ENCODE results near the gene ZNF573. TPM values are rescaled to one million over a fixed set of nuclear protein-coding genes. Genes with fewer than 3 reads are reported as not detected.

ZNF573 gene
- total and polyA plus RNA-seq, 2 of the 13 experiments (the other 11 are each of a cell fraction or from before 2014, with no cell fraction given): 3.1 to 9.3 TPM

DNA sequence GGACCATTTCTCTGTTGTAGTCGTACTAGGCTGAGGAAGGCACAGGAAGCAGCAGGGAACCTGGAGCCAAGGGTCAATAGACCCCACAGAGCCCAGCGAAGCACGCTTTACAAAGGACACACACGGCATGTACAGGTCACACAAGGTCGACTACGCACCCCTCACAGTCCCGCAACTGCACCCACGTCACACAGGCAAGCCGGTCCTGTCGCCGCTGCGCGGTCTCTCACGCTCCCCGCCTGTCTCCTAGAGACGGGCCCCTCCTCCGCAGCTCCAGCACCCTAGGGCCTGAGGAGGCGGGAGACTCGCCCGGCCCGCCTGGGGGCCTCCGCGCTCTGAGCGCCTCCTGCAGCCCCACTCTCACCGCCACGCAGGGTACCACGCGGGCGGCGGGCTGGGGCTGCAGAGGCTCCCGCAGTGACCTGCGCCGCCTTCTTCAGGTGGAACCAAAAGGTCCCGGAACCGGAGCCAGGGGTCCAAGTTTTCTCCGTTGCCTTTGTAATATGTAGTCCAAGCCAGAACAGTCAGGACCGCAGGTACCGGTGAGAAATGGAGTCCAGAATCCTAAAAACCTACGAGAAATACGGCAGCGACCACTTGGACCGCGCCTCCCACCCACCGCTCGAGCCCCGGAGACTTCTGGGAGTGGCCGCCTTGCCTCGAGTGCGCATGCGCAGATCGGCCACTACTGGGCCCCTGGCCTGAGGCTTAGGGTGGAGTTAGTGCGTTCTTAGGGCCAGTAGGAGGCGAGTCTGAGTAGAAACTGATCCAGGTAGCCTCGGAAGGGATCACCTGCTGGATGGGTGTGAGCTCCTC, 60.1 kb downstream of the ZNF573 start, which contains the start of gene ZNF607 (continued):
- TF ChIP-seq, protein P1, sequence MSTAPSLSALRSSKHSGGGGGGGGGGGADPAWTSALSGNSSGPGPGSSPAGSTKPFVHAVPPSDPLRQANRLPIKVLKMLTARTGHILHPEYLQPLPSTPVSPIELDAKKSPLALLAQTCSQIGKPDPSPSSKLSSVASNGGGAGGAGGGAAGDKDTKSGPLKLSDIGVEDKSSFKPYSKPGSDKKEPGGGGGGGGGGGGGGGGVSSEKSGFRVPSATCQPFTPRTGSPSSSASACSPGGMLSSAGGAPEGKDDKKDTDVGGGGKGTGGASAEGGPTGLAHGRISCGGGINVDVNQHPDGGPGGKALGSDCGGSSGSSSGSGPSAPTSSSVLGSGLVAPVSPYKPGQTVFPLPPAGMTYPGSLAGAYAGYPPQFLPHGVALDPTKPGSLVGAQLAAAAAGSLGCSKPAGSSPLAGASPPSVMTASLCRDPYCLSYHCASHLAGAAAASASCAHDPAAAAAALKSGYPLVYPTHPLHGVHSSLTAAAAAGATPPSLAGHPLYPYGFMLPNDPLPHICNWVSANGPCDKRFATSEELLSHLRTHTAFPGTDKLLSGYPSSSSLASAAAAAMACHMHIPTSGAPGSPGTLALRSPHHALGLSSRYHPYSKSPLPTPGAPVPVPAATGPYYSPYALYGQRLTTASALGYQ (CRISPR knock-in tag; IDR thresholded peaks at IDR 0.05): no peak
- TF ChIP-seq MLLT10 (CRISPR knock-in tag; IDR thresholded peaks at IDR 0.05): no peak
- no peak for TF ChIP-seq ONECUT2 (CRISPR knock-in tag; IDR thresholded peaks at IDR 0.05)
- TF ChIP-seq, protein P2, sequence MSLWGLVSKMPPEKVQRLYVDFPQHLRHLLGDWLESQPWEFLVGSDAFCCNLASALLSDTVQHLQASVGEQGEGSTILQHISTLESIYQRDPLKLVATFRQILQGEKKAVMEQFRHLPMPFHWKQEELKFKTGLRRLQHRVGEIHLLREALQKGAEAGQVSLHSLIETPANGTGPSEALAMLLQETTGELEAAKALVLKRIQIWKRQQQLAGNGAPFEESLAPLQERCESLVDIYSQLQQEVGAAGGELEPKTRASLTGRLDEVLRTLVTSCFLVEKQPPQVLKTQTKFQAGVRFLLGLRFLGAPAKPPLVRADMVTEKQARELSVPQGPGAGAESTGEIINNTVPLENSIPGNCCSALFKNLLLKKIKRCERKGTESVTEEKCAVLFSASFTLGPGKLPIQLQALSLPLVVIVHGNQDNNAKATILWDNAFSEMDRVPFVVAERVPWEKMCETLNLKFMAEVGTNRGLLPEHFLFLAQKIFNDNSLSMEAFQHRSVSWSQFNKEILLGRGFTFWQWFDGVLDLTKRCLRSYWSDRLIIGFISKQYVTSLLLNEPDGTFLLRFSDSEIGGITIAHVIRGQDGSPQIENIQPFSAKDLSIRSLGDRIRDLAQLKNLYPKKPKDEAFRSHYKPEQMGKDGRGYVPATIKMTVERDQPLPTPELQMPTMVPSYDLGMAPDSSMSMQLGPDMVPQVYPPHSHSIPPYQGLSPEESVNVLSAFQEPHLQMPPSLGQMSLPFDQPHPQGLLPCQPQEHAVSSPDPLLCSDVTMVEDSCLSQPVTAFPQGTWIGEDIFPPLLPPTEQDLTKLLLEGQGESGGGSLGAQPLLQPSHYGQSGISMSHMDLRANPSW (CRISPR knock-in tag; IDR thresholded peaks at IDR 0.05; ENCODE audit: borderline replicate concordance): no peak
- TF ChIP-seq, protein P3, sequence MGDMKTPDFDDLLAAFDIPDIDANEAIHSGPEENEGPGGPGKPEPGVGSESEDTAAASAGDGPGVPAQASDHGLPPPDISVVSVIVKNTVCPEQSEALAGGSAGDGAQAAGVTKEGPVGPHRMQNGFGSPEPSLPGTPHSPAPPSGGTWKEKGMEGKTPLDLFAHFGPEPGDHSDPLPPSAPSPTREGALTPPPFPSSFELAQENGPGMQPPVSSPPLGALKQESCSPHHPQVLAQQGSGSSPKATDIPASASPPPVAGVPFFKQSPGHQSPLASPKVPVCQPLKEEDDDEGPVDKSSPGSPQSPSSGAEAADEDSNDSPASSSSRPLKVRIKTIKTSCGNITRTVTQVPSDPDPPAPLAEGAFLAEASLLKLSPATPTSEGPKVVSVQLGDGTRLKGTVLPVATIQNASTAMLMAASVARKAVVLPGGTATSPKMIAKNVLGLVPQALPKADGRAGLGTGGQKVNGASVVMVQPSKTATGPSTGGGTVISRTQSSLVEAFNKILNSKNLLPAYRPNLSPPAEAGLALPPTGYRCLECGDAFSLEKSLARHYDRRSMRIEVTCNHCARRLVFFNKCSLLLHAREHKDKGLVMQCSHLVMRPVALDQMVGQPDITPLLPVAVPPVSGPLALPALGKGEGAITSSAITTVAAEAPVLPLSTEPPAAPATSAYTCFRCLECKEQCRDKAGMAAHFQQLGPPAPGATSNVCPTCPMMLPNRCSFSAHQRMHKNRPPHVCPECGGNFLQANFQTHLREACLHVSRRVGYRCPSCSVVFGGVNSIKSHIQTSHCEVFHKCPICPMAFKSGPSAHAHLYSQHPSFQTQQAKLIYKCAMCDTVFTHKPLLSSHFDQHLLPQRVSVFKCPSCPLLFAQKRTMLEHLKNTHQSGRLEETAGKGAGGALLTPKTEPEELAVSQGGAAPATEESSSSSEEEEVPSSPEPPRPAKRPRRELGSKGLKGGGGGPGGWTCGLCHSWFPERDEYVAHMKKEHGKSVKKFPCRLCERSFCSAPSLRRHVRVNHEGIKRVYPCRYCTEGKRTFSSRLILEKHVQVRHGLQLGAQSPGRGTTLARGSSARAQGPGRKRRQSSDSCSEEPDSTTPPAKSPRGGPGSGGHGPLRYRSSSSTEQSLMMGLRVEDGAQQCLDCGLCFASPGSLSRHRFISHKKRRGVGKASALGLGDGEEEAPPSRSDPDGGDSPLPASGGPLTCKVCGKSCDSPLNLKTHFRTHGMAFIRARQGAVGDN (CRISPR knock-in tag; IDR thresholded peaks at IDR 0.05): peak; percentile 87
- TF ChIP-seq ZFP82 (CRISPR knock-in tag; IDR thresholded peaks at IDR 0.05; ENCODE audit: borderline replicate concordance): no peak
- TF ChIP-seq, protein P4, sequence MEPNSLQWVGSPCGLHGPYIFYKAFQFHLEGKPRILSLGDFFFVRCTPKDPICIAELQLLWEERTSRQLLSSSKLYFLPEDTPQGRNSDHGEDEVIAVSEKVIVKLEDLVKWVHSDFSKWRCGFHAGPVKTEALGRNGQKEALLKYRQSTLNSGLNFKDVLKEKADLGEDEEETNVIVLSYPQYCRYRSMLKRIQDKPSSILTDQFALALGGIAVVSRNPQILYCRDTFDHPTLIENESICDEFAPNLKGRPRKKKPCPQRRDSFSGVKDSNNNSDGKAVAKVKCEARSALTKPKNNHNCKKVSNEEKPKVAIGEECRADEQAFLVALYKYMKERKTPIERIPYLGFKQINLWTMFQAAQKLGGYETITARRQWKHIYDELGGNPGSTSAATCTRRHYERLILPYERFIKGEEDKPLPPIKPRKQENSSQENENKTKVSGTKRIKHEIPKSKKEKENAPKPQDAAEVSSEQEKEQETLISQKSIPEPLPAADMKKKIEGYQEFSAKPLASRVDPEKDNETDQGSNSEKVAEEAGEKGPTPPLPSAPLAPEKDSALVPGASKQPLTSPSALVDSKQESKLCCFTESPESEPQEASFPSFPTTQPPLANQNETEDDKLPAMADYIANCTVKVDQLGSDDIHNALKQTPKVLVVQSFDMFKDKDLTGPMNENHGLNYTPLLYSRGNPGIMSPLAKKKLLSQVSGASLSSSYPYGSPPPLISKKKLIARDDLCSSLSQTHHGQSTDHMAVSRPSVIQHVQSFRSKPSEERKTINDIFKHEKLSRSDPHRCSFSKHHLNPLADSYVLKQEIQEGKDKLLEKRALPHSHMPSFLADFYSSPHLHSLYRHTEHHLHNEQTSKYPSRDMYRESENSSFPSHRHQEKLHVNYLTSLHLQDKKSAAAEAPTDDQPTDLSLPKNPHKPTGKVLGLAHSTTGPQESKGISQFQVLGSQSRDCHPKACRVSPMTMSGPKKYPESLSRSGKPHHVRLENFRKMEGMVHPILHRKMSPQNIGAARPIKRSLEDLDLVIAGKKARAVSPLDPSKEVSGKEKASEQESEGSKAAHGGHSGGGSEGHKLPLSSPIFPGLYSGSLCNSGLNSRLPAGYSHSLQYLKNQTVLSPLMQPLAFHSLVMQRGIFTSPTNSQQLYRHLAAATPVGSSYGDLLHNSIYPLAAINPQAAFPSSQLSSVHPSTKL (CRISPR knock-in tag; IDR thresholded peaks at IDR 0.05): peak; percentile 11; the same call in 1 of the 2 replicates
- peak; percentile 63; the same call in 1 of the 2 replicates for TF ChIP-seq SAFB2 (CRISPR knock-in tag; IDR thresholded peaks at IDR 0.05; ENCODE audit: borderline replicate concordance, low read depth)
- peak; percentile 52; the same call in 1 of the 2 replicates for TF ChIP-seq ZFYVE20 (CRISPR knock-in tag; IDR thresholded peaks at IDR 0.05; ENCODE audit: borderline replicate concordance, low read depth)
- TF ChIP-seq, protein P5, sequence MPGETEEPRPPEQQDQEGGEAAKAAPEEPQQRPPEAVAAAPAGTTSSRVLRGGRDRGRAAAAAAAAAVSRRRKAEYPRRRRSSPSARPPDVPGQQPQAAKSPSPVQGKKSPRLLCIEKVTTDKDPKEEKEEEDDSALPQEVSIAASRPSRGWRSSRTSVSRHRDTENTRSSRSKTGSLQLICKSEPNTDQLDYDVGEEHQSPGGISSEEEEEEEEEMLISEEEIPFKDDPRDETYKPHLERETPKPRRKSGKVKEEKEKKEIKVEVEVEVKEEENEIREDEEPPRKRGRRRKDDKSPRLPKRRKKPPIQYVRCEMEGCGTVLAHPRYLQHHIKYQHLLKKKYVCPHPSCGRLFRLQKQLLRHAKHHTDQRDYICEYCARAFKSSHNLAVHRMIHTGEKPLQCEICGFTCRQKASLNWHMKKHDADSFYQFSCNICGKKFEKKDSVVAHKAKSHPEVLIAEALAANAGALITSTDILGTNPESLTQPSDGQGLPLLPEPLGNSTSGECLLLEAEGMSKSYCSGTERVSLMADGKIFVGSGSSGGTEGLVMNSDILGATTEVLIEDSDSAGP (CRISPR knock-in tag; IDR thresholded peaks at IDR 0.05; ENCODE audit: borderline replicate concordance): peak; percentile 80; the same call in 1 of the 2 replicates
- no peak for TF ChIP-seq SKI (IDR thresholded peaks at IDR 0.05; ENCODE audit: partially characterized antibody)
- TF ChIP-seq POLR2G (IDR thresholded peaks at IDR 0.05; ENCODE audit: low read depth, low read length): peak; percentile 95

All from HepG2 (cell line).